BE2C (cell line): ENCODE results near the gene PROZ.

Experiments used
- DNase-seq: peaks from one replicate; pipeline ENCODE4 v3.0.0-alpha.2; 2020
- H3K27me3 ChIP-seq: fragments of 250-450 bp; sonication (Bioruptor Pico); 2 replicates; pipeline ENCODE4 v1.5.1; 2020; ENCODE audit warnings: mild to moderate bottlenecking
- H3K36me3 ChIP-seq: fragments of 250-450 bp; sonication (Bioruptor Pico); 2 replicates; pipeline ENCODE4 v1.5.1; 2020; ENCODE audit warnings: mild to moderate bottlenecking
- H3K4me1 ChIP-seq: fragments of 250-450 bp; sonication (Bioruptor Pico); 2 replicates; pipeline ENCODE4 v1.5.1; 2020
- H3K4me3 ChIP-seq: 2 replicates; pipeline ENCODE4 v1.5.1; 2011; ENCODE audit warnings: low read depth, low read length
- H3K9me3 ChIP-seq: fragments of 250-450 bp; sonication (Bioruptor Pico); 2 replicates; pipeline ENCODE4 v1.5.1; 2020
- TF ChIP-seq, protein P1 (sequence below): IDR thresholded peaks from 2 replicates; pipeline ENCODE4 v1.5.1; 2012; ENCODE audit warnings: mild to moderate bottlenecking, low read depth, low read length

Gene PROZ

DNA sequence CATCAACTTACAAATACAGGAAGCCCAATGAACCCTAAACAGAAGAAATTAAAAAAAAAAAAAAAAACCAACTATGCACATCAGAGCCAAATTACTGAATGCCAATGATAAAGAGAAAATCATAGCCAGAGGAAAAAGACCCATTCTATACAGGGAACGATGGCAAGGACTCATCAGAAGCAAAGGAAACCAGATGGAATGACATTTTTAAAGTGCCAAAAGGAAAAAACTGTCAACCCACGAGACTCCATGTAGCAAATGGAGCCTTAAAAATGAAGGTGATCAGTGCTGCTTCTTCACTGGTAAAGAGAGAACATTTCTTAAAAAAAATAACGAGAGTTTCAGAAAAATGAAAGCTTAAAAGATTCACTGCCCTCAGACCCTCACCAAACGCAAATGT, 31.7 kb downstream of the PROZ start:
- peaks cover 65% of the 10 kb centered on the region for H3K36me3 ChIP-seq
- no peak overlapping the region for H3K4me3 ChIP-seq
- TF ChIP-seq, protein P1, sequence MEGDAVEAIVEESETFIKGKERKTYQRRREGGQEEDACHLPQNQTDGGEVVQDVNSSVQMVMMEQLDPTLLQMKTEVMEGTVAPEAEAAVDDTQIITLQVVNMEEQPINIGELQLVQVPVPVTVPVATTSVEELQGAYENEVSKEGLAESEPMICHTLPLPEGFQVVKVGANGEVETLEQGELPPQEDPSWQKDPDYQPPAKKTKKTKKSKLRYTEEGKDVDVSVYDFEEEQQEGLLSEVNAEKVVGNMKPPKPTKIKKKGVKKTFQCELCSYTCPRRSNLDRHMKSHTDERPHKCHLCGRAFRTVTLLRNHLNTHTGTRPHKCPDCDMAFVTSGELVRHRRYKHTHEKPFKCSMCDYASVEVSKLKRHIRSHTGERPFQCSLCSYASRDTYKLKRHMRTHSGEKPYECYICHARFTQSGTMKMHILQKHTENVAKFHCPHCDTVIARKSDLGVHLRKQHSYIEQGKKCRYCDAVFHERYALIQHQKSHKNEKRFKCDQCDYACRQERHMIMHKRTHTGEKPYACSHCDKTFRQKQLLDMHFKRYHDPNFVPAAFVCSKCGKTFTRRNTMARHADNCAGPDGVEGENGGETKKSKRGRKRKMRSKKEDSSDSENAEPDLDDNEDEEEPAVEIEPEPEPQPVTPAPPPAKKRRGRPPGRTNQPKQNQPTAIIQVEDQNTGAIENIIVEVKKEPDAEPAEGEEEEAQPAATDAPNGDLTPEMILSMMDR, result no peak
- H3K4me1 ChIP-seq, result peaks cover 7% of the 10 kb centered on the region
- DNase-seq, result no peak
- H3K9me3 ChIP-seq, result no peaks in the 10 kb centered on the region
- no peaks in the 10 kb centered on the region for H3K27me3 ChIP-seq

DNA sequence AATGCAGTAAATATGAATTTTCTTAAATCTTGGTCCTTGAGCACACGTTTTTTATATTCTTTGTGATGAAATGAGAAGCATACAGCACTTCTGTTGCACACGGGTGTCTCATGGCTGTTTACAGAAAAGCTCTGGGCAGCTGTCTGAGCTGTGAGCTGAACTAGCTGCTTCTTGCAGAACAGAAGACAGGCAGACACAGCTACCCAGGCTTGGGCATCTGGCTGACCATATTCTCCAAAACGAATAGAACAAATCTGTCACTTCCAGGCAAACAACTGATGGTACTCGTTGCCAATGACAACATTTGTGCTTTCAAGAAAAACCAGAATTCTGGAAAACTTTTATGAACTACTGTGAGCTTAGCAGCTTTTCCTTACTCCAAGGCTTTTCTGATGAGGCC, 33.8 kb downstream of the PROZ start:
- no peaks in the 10 kb centered on the region for H3K27me3 ChIP-seq
- no peaks in the 10 kb centered on the region for H3K9me3 ChIP-seq
- H3K36me3 ChIP-seq, result peaks cover 78% of the 10 kb centered on the region
- TF ChIP-seq, protein P1, result no peak
- no peak overlapping the region for H3K4me3 ChIP-seq
- H3K4me1 ChIP-seq, result peaks cover 6% of the 10 kb centered on the region
- no peak for DNase-seq

DNA sequence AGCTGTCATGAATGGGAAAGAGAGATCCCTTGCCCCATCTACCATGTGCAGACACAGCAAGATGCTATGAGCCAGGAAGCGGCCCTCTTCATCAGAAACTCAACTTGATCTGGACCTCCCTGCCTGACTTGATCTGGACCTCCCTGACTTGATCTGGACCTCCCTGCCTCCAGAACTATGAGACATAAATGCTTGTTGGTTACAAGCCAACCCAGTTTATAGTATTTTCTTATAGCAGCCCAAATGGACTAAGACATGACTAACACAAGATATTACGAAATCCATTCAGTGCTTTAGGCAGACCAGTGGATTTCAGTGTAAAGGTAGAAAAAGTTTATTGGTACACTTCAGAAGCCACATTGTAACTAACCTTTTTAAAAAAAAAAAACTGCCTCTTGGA, 34.5 kb downstream of the PROZ start:
- Histone ChIP-seq H3K27me3 (no peaks in the 10 kb centered on the region), H3K4me3 (no peak overlapping the region), H3K9me3 (no peaks in the 10 kb centered on the region), H3K36me3 (peaks cover 83% of the 10 kb centered on the region), H3K4me1 (peaks cover 3% of the 10 kb centered on the region)
- TF ChIP-seq, protein P1, result no peak
- DNase-seq, result no peak

DNA sequence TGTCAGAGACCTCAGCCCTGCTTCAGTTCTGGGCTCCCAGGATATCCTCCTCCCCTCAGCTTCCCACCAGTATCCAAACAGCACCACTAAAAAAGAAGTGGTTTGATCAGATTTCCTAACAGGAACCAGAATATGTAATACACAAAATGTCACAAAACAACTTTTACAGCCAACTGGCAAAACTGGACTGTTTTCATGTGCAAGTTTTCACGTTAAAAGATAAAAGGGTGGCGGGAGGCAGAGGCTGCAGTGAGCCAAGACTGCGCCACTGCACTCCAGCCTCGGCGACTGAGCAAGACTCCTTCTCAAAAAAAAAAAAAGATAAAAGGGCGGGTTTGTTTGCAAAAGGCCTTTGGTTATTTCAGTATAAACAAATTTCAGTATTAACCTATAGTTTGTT, 36.9 kb downstream of the PROZ start:
- Histone ChIP-seq H3K27me3 (no peaks in the 10 kb centered on the region), H3K9me3 (no peaks in the 10 kb centered on the region), H3K4me3 (no peak overlapping the region), H3K4me1 (no peaks in the 10 kb centered on the region), H3K36me3 (peaks cover 88% of the 10 kb centered on the region)
- TF ChIP-seq, protein P1, result no peak
- no peak for DNase-seq

DNA sequence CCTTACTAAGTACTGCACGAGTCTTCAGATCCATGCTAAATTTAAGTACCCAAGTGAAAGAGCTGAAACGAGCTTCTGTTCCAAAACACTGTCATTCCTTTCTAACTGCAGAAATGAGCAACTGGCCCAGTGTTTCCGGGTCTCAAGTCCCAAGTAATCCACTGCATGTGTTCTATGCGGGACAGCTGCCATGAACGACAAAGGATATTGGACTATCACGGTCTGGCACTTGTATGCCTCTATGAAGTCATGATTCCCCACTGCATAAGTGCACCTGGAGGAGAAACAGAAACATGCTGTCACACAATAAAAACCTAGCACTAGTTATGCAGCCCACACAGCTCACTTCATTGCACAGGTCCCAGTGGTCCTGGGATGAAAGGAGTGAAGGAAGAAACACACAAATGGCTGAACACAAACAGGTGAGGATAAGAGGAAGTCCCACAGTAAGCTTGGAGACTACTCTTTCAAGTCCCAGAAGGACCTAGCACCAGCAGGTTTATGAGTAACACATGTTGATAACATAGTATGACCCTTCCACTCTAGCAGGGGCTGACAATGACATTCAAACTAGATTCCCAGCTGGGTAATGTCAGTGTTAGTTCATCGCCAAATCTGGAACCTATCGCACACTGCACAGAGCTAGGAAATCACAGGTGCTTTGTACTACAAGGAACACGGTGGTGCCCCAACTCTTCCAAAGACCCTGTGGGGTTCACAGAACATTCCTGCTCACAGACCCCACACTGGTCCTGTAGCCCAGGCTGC, 38.7 kb downstream of the PROZ start:
- Histone ChIP-seq H3K27me3 (no peaks in the 10 kb centered on the region), H3K36me3 (peaks cover 74% of the 10 kb centered on the region), H3K9me3 (no peaks in the 10 kb centered on the region), H3K4me3 (no peak overlapping the region), H3K4me1 (no peaks in the 10 kb centered on the region)
- TF ChIP-seq, protein P1, result no peak
- no peak for DNase-seq

DNA sequence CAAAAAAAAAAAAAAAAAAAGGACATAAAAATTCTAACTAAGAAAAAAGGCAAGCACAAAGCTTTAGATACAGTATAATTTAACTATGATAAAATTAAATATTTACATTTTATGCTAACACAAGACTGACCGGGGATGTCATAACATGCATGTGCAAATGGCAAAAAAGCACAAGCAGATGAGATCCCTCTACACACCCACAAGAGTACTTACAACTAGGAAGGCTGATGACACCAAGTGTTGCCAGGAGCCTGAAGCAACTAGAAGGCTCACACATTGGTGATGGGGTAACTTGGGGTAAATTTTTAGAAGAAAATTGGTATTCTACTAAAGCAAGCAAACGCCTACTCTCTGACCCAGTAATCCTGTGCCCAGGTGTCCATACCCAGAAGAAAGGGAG, 43.4 kb downstream of the PROZ start:
- no peak overlapping the region for H3K4me3 ChIP-seq
- peaks cover 56% of the 10 kb centered on the region for H3K36me3 ChIP-seq

More for the DNA sequence above, 43.4 kb downstream of the PROZ start:
- no peaks in the 10 kb centered on the region for H3K27me3 ChIP-seq
- DNase-seq, result no peak
- H3K9me3 ChIP-seq, result no peaks in the 10 kb centered on the region
- peaks cover 5% of the 10 kb centered on the region for H3K4me1 ChIP-seq
- TF ChIP-seq, protein P1, result no peak
